ENCODE results near the gene OR5AS1. TPM values are rescaled to one million over a fixed set of nuclear protein-coding genes. Genes with fewer than 3 reads are reported as not detected.
"Not testable (repeated sequence)": the region's sequence is repeated elsewhere in the genome, so short reads cannot be mapped to it uniquely, and the experiment has no call there.

The OR5AS1 gene
- total RNA-seq, 4 donors from 2014 or later, result not detected

DNA sequence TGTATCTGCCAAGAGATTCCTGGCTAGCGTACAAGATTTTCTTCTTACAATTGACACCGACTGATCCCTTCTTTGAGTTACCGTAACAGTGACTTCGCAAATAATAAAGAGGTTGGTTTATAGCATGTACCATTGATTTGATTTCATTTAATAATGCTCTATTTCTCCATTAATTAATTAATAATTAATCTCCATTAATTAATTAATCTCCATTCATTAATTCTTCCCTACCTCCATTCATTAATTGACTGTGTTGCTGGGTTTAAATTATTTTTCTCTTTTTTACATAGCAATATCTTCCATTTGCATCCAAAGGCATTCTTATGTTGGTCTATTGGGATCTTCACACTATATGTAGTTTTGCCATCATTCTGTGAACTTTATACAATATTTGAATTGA, 21.0 kb downstream of the OR5AS1 start:
- H3K36me3 ChIP-seq, result no peaks in the 10 kb centered on the region
- no peak overlapping the region for H3K27ac ChIP-seq
- TF ChIP-seq CTCF (IDR thresholded peaks at IDR 0.05), result no peak
- TF ChIP-seq POLR2A (IDR thresholded peaks at IDR 0.05), result no peak
- no peak overlapping the region for H3K4me3 ChIP-seq (replicated peaks in 1 of 3)
- WGBS, 2 donors, result 71 to 73% methylated on average over 4 of the region's 4 CpGs
- H3K27me3 ChIP-seq, result no peaks in the 10 kb centered on the region
- no peaks in the 10 kb centered on the region for H3K4me1 ChIP-seq
- no peaks in the 10 kb centered on the region for H3K9me3 ChIP-seq
- no peak for DNase-seq
- intact Hi-C loops (cut with DNase I), result no loop called here

DNA sequence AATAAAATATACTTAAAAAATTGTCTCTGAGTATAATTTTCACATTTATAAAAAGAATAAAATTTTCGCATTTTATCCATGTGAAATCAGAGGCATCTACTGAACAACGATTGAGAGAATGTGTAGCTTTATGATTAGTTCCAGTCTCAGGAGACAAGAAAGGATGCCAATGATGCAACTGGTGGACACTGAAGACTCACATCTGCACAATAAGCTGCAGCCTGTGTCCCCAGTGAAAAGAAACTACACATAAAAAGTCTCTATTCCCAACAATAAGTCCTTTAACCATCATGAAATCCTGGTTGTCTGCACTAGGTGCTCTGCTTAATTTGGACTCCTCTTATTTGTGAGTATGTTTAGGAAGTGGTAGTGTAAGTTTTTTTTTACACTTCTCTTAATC, 22.0 kb downstream of the OR5AS1 start:
- H3K27me3 ChIP-seq, result no peaks in the 10 kb centered on the region
- no peak overlapping the region for H3K27ac ChIP-seq
- no peaks in the 10 kb centered on the region for H3K36me3 ChIP-seq
- H3K4me3 ChIP-seq (replicated peaks in 1 of 3), result no peak overlapping the region
- intact Hi-C loops (cut with DNase I), result no loop called here
- TF ChIP-seq POLR2A (IDR thresholded peaks at IDR 0.05), result no peak
- TF ChIP-seq CTCF (IDR thresholded peaks at IDR 0.05), result no peak
- H3K4me1 ChIP-seq, result no peaks in the 10 kb centered on the region
- no peaks in the 10 kb centered on the region for H3K9me3 ChIP-seq
- no peak for DNase-seq
- WGBS, 2 donors, result 81 to 84% methylated on average over 2 of the region's 2 CpGs

- H3K4me1 ChIP-seq; DNase-seq; H3K36me3 ChIP-seq; intact Hi-C loops (cut with DNase I); H3K27ac ChIP-seq; H3K9me3 ChIP-seq; H3K27me3 ChIP-seq; H3K4me3 ChIP-seq (replicated peaks in 1 of 3): not testable (repeated sequence)
- 32 to 37% methylated on average over 4 of the region's 4 CpGs for WGBS, 2 donors
Observed at GRCh38 chr11:56056366-56056765, 28.9 kb downstream of the OR5AS1 start.

DNA sequence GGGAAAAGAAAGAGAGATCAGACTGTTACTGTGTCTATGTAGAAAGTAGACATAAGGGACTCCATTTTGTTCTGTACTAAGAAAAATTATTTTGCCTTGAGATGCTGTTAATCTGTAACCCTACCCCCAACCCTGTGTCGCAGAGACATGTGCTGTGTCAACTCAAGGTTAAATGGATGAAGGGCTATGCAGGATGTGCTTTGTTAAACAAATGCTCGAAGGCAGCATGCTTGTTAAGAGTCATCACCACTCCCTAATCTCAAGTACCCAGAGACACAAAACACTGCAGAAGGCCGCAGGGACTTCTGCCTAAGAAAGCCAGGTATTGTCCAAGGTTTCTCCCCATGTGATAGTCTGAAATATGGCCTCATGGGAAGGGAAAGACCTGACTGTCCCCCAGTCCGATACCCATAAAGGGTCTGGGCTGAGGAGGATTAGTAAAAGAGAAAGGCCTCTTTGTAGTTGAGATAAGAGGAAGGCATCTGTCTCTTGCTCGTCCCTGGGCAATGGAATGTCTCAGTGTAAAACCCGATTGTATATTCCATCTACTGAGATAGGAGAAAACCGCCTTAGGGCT, 30.3 kb downstream of the OR5AS1 start:
- intact Hi-C loops (cut with DNase I); H3K27me3 ChIP-seq; DNase-seq; H3K36me3 ChIP-seq; H3K4me1 ChIP-seq; H3K9me3 ChIP-seq; H3K4me3 ChIP-seq (replicated peaks in 1 of 3); H3K27ac ChIP-seq: not testable (repeated sequence)
- 14 to 29% methylated on average over 7 of the region's 7 CpGs for WGBS, 2 donors

- 79 to 83% methylated on average over 7 of the region's 7 CpGs for WGBS, 2 donors
- intact Hi-C loops (cut with DNase I); H3K27ac ChIP-seq; H3K4me1 ChIP-seq; H3K9me3 ChIP-seq; H3K36me3 ChIP-seq; H3K4me3 ChIP-seq (replicated peaks in 1 of 3); DNase-seq; H3K27me3 ChIP-seq: not testable (repeated sequence)
Observed at GRCh38 chr11:56058260-56058780, 30.9 kb downstream of the OR5AS1 start.

DNA sequence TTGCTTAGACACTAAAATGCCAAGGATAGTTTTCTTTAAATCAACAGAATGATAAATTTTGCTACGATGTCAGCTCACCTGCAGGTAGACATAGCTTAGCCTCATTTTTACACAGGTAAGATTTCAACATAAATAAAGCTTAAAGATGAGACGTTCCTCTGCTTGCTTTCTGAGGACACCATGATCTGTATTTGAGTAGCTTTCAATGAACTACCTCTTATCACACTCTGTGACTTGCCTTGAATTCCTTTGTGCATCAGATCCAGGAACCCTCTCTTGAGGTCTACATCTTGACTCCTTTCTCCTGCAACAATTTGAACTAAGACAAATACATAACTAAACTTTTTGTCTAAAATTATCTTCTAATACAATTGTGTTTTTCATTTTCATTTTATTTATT, 39.5 kb downstream of the OR5AS1 start:
- Histone ChIP-seq H3K4me1 (no peaks in the 10 kb centered on the region), H3K36me3 (no peaks in the 10 kb centered on the region), H3K4me3 (replicated peaks in 1 of 3) (no peak overlapping the region), H3K27me3 (no peaks in the 10 kb centered on the region), H3K27ac (no peak overlapping the region), H3K9me3 (no peaks in the 10 kb centered on the region)
- intact Hi-C loops (cut with DNase I), result no loop called here
- no peak for DNase-seq
- TF ChIP-seq CTCF (IDR thresholded peaks at IDR 0.05), result no peak
- TF ChIP-seq POLR2A (IDR thresholded peaks at IDR 0.05), result no peak
- WGBS, 2 donors, result 64 to 66% methylated on average over 2 of the region's 2 CpGs

Other genes starting within 250 kb of the OR5AS1 start
- gene OR5D14, start 232.1 kb upstream of the OR5AS1 start, total RNA-seq, result not detected
- gene OR5L1, start 216.3 kb upstream of the OR5AS1 start, total RNA-seq, result not detected
- gene OR5D18, start 208.0 kb upstream of the OR5AS1 start, total RNA-seq, result not detected
- gene OR5L2, start 200.4 kb upstream of the OR5AS1 start, total RNA-seq, result not detected
- not detected for gene OR5D16, start 188.9 kb upstream of the OR5AS1 start, total RNA-seq
- not detected for gene TRIM51, start 144.4 kb upstream of the OR5AS1 start, total RNA-seq
- gene OR5W2, start 113.1 kb upstream of the OR5AS1 start, total RNA-seq, result not detected
- gene OR5I1, start 91.3 kb upstream of the OR5AS1 start, total RNA-seq, result not detected
- gene OR10AG1, start 57.7 kb upstream of the OR5AS1 start, total RNA-seq, result not detected
- gene OR5F1, start 33.0 kb upstream of the OR5AS1 start, total RNA-seq, result not detected
- gene OR8I2, start 65.7 kb downstream of the OR5AS1 start, total RNA-seq, result not detected
- gene OR8H2, start 76.0 kb downstream of the OR5AS1 start, total RNA-seq, result not detected
- not detected for gene OR8H3, start 94.7 kb downstream of the OR5AS1 start, total RNA-seq
- not detected for gene OR8J3, start 112.5 kb downstream of the OR5AS1 start, total RNA-seq
- gene OR8K5, start 132.7 kb downstream of the OR5AS1 start, total RNA-seq, result not detected
- gene OR5J2, start 149.0 kb downstream of the OR5AS1 start, total RNA-seq, result not detected
- gene OR5T2, start 206.6 kb downstream of the OR5AS1 start, total RNA-seq, result not detected
- not detected for gene OR5T3, start 224.6 kb downstream of the OR5AS1 start, total RNA-seq
- gene OR5T1, start 246.5 kb downstream of the OR5AS1 start, total RNA-seq, result not detected